CD14-positive monocyte (primary cell): ENCODE measurements around the gene PAPPA. TPM values are rescaled to one million over a fixed set of nuclear protein-coding genes. Genes with fewer than 3 reads are reported as not detected.

ENCODE experiments used
- DNase-seq, 3 donors: peaks; one replicate each; pipeline ENCODE4 v3.0.0-alpha.2; 2011 to 2022
- H2AFZ ChIP-seq: 2 replicates; pipeline ENCODE4 v1.6.0; 2012; ENCODE audit warnings: mild to moderate bottlenecking, low read depth, low read length, inconsistent platforms; ENCODE audit not compliant: insufficient read depth, poor library complexity, severe bottlenecking
- H3K27ac ChIP-seq, 2 donors: 1 replicate in 1 of 2; 2 replicates in 1 of 2; pipeline ENCODE4 v1.5.1; 2012 to 2013; ENCODE audit warnings: low read length in 2 of 2, control low read depth in 1 of 2, inconsistent platforms in 1 of 2, low read depth in 1 of 2, mild to moderate bottlenecking in 1 of 2
- H3K27me3 ChIP-seq, 2 donors: one replicate each; pipeline versions ENCODE4 v1.6.0 to v1.6.1; 2011 to 2013; ENCODE audit warnings: low read length in 2 of 2; ENCODE audit not compliant: control insufficient read depth in 2 of 2, insufficient read depth in 2 of 2
- H3K36me3 ChIP-seq, 2 donors: replicated peaks in 1 of 2; 1 replicate in 1 of 2; 2 replicates in 1 of 2; pipeline versions ENCODE4 v1.5.1 to v1.6.1; 2012 to 2013; ENCODE audit warnings: low read length in 2 of 2, control low read depth in 1 of 2, inconsistent platforms in 1 of 2, mild to moderate bottlenecking in 1 of 2; ENCODE audit not compliant: insufficient read depth in 2 of 2, control insufficient read depth in 1 of 2
- H3K4me1 ChIP-seq, 2 donors: 1 replicate in 1 of 2; 2 replicates in 1 of 2; pipeline versions ENCODE4 v1.5.1 to v1.6.1; 2012 to 2013; ENCODE audit warnings: low read length in 2 of 2, control low read depth in 1 of 2, inconsistent platforms in 1 of 2, mild to moderate bottlenecking in 1 of 2, moderate library complexity in 1 of 2; ENCODE audit not compliant: insufficient read depth in 2 of 2, control insufficient read depth in 1 of 2
- H3K4me2 ChIP-seq: replicated peaks from 2 replicates; pipeline ENCODE3; 2012; ENCODE audit warnings: low read length, moderate library complexity, mild to moderate bottlenecking; ENCODE audit not compliant: poor library complexity, severe bottlenecking; ENCODE audit errors: extremely low read depth
- H3K4me3 ChIP-seq, 3 experiments: fragments of 200-600 bp in 1 of 3; sonication (generic) in 1 of 3; replicated peaks in 1 of 3; 1 replicate in 2 of 3; 2 replicates in 1 of 3; pipeline ENCODE4 v1.5.1; 2011 to 2013; ENCODE audit warnings: low read length in 3 of 3, mild to moderate bottlenecking in 3 of 3, control low read depth in 2 of 3, low read depth in 2 of 3, inconsistent platforms in 1 of 3, moderate library complexity in 1 of 3
- H3K79me2 ChIP-seq: 2 replicates; pipeline ENCODE4 v1.6.0; 2012; ENCODE audit warnings: mild to moderate bottlenecking, control low read depth, inconsistent platforms, low read length, moderate library complexity; ENCODE audit not compliant: insufficient read depth
- H3K9ac ChIP-seq: 2 replicates; pipeline ENCODE4 v1.6.0; 2017; ENCODE audit warnings: low read length, mild to moderate bottlenecking; ENCODE audit not compliant: insufficient read depth, poor library complexity, severe bottlenecking
- H3K9me3 ChIP-seq, 2 donors: replicated peaks in 1 of 2; 1 replicate in 1 of 2; 2 replicates in 1 of 2; pipeline versions ENCODE4 v1.5.1 to v1.6.1; 2012 to 2013; ENCODE audit warnings: low read length in 2 of 2, control low read depth in 1 of 2; ENCODE audit not compliant: control insufficient read depth in 1 of 2, insufficient read depth in 1 of 2
- H4K20me1 ChIP-seq: 2 replicates; pipeline ENCODE4 v1.6.0; 2012; ENCODE audit warnings: mild to moderate bottlenecking, low read length, control low read depth, moderate library complexity; ENCODE audit not compliant: insufficient read depth
- H3K27ac Mint-ChIP-seq, 7 donors: one replicate each; pipeline ENCODE4 v1.8.0; 2020; ENCODE audit warnings: mild to moderate bottlenecking in 7 of 7, mixed read lengths in 7 of 7, moderate library complexity in 6 of 7, inconsistent platforms in 2 of 7
- H3K27me3 Mint-ChIP-seq, 3 donors: one replicate each; pipeline ENCODE4 v1.8.0; 2021 to 2022; ENCODE audit warnings: low read depth in 3 of 3, mild to moderate bottlenecking in 3 of 3, mixed read lengths in 3 of 3, moderate library complexity in 3 of 3, inconsistent platforms in 1 of 3
- H3K36me3 Mint-ChIP-seq, 2 donors: one replicate each; pipeline ENCODE4 v1.8.0; 2020; ENCODE audit warnings: mixed read lengths in 2 of 2, inconsistent platforms in 1 of 2, mild to moderate bottlenecking in 1 of 2
- H3K4me1 Mint-ChIP-seq: one replicate; pipeline ENCODE4 v1.8.0; 2020; ENCODE audit warnings: mild to moderate bottlenecking, mixed read lengths
- H3K4me3 Mint-ChIP-seq, 2 donors: one replicate each; pipeline ENCODE4 v1.8.0; 2020; ENCODE audit warnings: mild to moderate bottlenecking in 2 of 2, mixed read lengths in 2 of 2, moderate library complexity in 1 of 2
- H3K9me3 Mint-ChIP-seq, 7 donors: one replicate each; pipeline ENCODE4 v1.8.0; 2020 to 2022; ENCODE audit warnings: mixed read lengths in 7 of 7, mild to moderate bottlenecking in 6 of 7, moderate library complexity in 6 of 7, inconsistent platforms in 2 of 7
- CTCF ChIP-seq: fragments of 200-600 bp; IDR thresholded peaks from one replicate; pipeline ENCODE4 v1.8.0; 2022; ENCODE audit warnings: antibody characterized with exemption, mild to moderate bottlenecking
- WGBS: methylation state at CpG from one replicate; pipeline ENCODE4 v1.1.5; 2013; ENCODE audit warnings: missing lambda C conversion rate; ENCODE audit not compliant: insufficient coverage; 5-methylcytosine and 5-hydroxymethylcytosine counted together
- intact Hi-C, 2 donors: fragments of 100-400 bp; cut with micrococcal nuclease; formaldehyde crosslinking; loops; one replicate each; pipeline versions ENCODE4 v1.15.0 to v1.15.1; 2023
- polyA plus RNA-seq, 3 donors: library from polyadenylated mRNA; depleted of rRNA in 1 of 3; unstranded in 2 of 3; stranded (reverse) in 1 of 3; fragments of 300-500 nt in 2 of 3; fragments of >200 nt in 1 of 3; fragmentation: Illumina TruSeq in 2 of 3; gene quantifications; 1 replicate in 2 of 3; 2 replicates in 1 of 3; pipeline ENCODE4 v1.2.3, GENCODE V29; 2012 to 2021

PAPPA gene
- polyA plus RNA-seq, 3 donors = not detected

- Histone ChIP-seq H3K36me3 (no peaks in the 10 kb centered on the region), H3K79me2 (no peaks in the 10 kb centered on the region), H3K4me3 (no peak overlapping the region), H3K9ac (no peak overlapping the region), H3K27ac (no peak overlapping the region), H2AFZ (no peak overlapping the region), H3K4me2 (no peak overlapping the region), H3K9me3 (no peaks in the 10 kb centered on the region), H3K27me3 (no peaks in the 10 kb centered on the region), H4K20me1 (no peaks in the 10 kb centered on the region), H3K4me1 (no peaks in the 10 kb centered on the region)
- no peaks in the 10 kb centered on the region for H3K36me3 Mint-ChIP-seq
- WGBS = 0% methylated on average over 3 of the region's 6 CpGs
- no peak for DNase-seq
- intact Hi-C loops = no loop called here
- H3K4me1 Mint-ChIP-seq = peaks cover 11% of the 10 kb centered on the region
- H3K27ac Mint-ChIP-seq = no peak overlapping the region
- TF ChIP-seq CTCF = no peak
- peaks cover 0 to 4% (median 0%) of the 10 kb centered on the region in 3 donors for H3K27me3 Mint-ChIP-seq
- no peak overlapping the region for H3K4me3 Mint-ChIP-seq
- H3K9me3 Mint-ChIP-seq = no peaks in the 10 kb centered on the region
Measured at GRCh38 chr9:116447934-116448333, 294.3 kb downstream of the PAPPA start.

GRCh38 chr9:116448431-116448830 is 294.8 kb downstream of the PAPPA start:
- H2AFZ ChIP-seq = no peak overlapping the region
- 8% methylated on average over 3 of the region's 3 CpGs for WGBS

More at GRCh38 chr9:116448431-116448830, 294.8 kb downstream of the PAPPA start:
- no peak for TF ChIP-seq CTCF
- no peaks in the 10 kb centered on the region for H3K36me3 ChIP-seq
- no peak overlapping the region for H3K4me2 ChIP-seq
- H3K79me2 ChIP-seq = no peaks in the 10 kb centered on the region
- no peak overlapping the region for H3K4me3 Mint-ChIP-seq
- no peaks in the 10 kb centered on the region for H3K9me3 Mint-ChIP-seq
- peaks cover 11% of the 10 kb centered on the region for H3K4me1 Mint-ChIP-seq
- H3K36me3 Mint-ChIP-seq = no peaks in the 10 kb centered on the region
- H3K9me3 ChIP-seq = no peaks in the 10 kb centered on the region
- no peak for DNase-seq
- H3K9ac ChIP-seq = no peak overlapping the region
- intact Hi-C loops = no loop called here
- H3K4me1 ChIP-seq = no peaks in the 10 kb centered on the region
- H3K27me3 Mint-ChIP-seq = peaks cover 0 to 4% (median 0%) of the 10 kb centered on the region in 3 donors
- H3K27ac Mint-ChIP-seq = no peak overlapping the region
- no peaks in the 10 kb centered on the region for H3K27me3 ChIP-seq
- no peaks in the 10 kb centered on the region for H4K20me1 ChIP-seq
- no peak overlapping the region for H3K27ac ChIP-seq
- no peak overlapping the region for H3K4me3 ChIP-seq
